GM23248 (cell line): ENCODE measurements around the gene GAS7. TPM values are rescaled to one million over a fixed set of nuclear protein-coding genes. Genes with fewer than 3 reads are reported as not detected.

Experiments
- DNase-seq: peaks from one replicate; pipeline ENCODE4 v3.0.0-alpha.2; 2015
- H2AFZ ChIP-seq: fragments of 200-600 bp; sonication (generic); 2 replicates; pipeline ENCODE4 v1.6.1; 2016; ENCODE audit warnings: antibody characterized with exemption
- H3F3A ChIP-seq: fragments of 200-600 bp; sonication (generic); 2 replicates; pipeline ENCODE4 v1.6.1; 2016; ENCODE audit warnings: mild to moderate bottlenecking, antibody characterized with exemption, mixed run types; ENCODE audit not compliant: insufficient read depth
- H3K27ac ChIP-seq: fragments of 200-600 bp; sonication (generic); 2 replicates; pipeline ENCODE4 v1.5.1; 2016; ENCODE audit warnings: mild to moderate bottlenecking
- H3K27me3 ChIP-seq: fragments of 200-600 bp; sonication (generic); replicated peaks from 2 replicates; pipeline ENCODE4 v1.6.1; 2016; ENCODE audit warnings: mild to moderate bottlenecking; ENCODE audit not compliant: insufficient read depth
- H3K36me3 ChIP-seq: fragments of 200-600 bp; sonication (generic); 2 replicates; pipeline ENCODE4 v1.6.1; 2016; ENCODE audit warnings: low read depth, mild to moderate bottlenecking
- H3K4me1 ChIP-seq: fragments of 200-600 bp; sonication (generic); 2 replicates; pipeline ENCODE4 v1.6.1; 2016; ENCODE audit warnings: mild to moderate bottlenecking; ENCODE audit not compliant: insufficient read depth
- H3K4me2 ChIP-seq: fragments of 200-600 bp; sonication (generic); one replicate; pipeline ENCODE4 v1.6.1; 2016; ENCODE audit warnings: mild to moderate bottlenecking; ENCODE audit not compliant: unreplicated experiment
- H3K4me3 ChIP-seq: fragments of 200-600 bp; sonication (generic); 2 replicates; pipeline ENCODE4 v1.5.1; 2016; ENCODE audit warnings: mild to moderate bottlenecking
- H3K79me2 ChIP-seq: fragments of 200-600 bp; sonication (generic); 2 replicates; pipeline ENCODE4 v1.6.1; 2016; ENCODE audit warnings: mild to moderate bottlenecking; ENCODE audit not compliant: insufficient read depth
- H3K9ac ChIP-seq: fragments of 200-600 bp; sonication (generic); 2 replicates; pipeline ENCODE4 v1.6.1; 2016; ENCODE audit warnings: mild to moderate bottlenecking
- H3K9me2 ChIP-seq: fragments of 200-600 bp; sonication (generic); 2 replicates; pipeline ENCODE4 v1.6.1; 2016; ENCODE audit warnings: mixed run types, mild to moderate bottlenecking, moderate library complexity; ENCODE audit not compliant: insufficient read depth
- H3K9me3 ChIP-seq: fragments of 200-600 bp; sonication (generic); one replicate; pipeline ENCODE4 v1.6.1; 2017; ENCODE audit warnings: low read depth
- H4K20me1 ChIP-seq: fragments of 200-600 bp; sonication (generic); 2 replicates; pipeline ENCODE4 v1.6.0; 2016; ENCODE audit not compliant: insufficient read depth
- EZH2 ChIP-seq: fragments of 200-600 bp; sonication (generic); IDR thresholded peaks from 2 replicates; pipeline ENCODE4 v1.6.1; 2018; ENCODE audit warnings: antibody characterized with exemption, mild to moderate bottlenecking; ENCODE audit not compliant: insufficient read depth, poor library complexity, severe bottlenecking
- EZH2phosphoT487 ChIP-seq: fragments of 200-600 bp; sonication (generic); IDR thresholded peaks from 2 replicates; pipeline ENCODE4 v1.6.1; 2018; ENCODE audit warnings: antibody characterized with exemption, moderate library complexity, mild to moderate bottlenecking, low read depth; ENCODE audit not compliant: insufficient read depth
- WGBS, 2 experiments: methylation state at CpG; one replicate each; pipeline ENCODE4 v1.1.6; 2015 to 2017; ENCODE audit warnings: low lambda C conversion rate in 2 of 2, low coverage in 1 of 2; ENCODE audit errors: missing lambda C conversion rate in 2 of 2; 5-methylcytosine and 5-hydroxymethylcytosine counted together
- in situ Hi-C: fragments of 300-500 bp; cut with MboI; formaldehyde crosslinking; loops from 2 replicates; pipeline ENCODE4 v1.15.0; 2020
- polyA plus RNA-seq: library from polyadenylated mRNA; unstranded; fragments of >200 nt; fragmentation: Nextera tagmentation; extraction: Ambion mirVana; gene quantifications from 2 replicates; pipeline ENCODE4 v1.2.1, GENCODE V29; 2016
- total RNA-seq: library from RNA; depleted of rRNA; stranded (reverse); fragments of >200 nt; shearing (Covaris generic); gene quantifications from 2 replicates; pipeline ENCODE4 v1.2.3, GENCODE V29; 2014

GAS7 gene
- total and polyA plus RNA-seq, 2 experiments from 2014 or later: 6.7 to 13.4 TPM

- Histone ChIP-seq H3K4me3 (no peak overlapping the region), H3K9ac (no peak overlapping the region), H4K20me1 (no peaks in the 10 kb centered on the region), H3K36me3 (no peaks in the 10 kb centered on the region), H3K4me1 (no peaks in the 10 kb centered on the region), H3K4me2 (no peak overlapping the region), H3K27ac (no peak overlapping the region), H3F3A (no peaks in the 10 kb centered on the region), H3K27me3 (no peaks in the 10 kb centered on the region), H3K79me2 (no peaks in the 10 kb centered on the region), H3K9me3 (no peaks in the 10 kb centered on the region), H3K9me2 (no peaks in the 10 kb centered on the region), H2AFZ (no peak overlapping the region)
- 39 to 41% methylated on average over 14 to 15 of the region's 15 CpGs for WGBS, 2 experiments
- DNase-seq: no peak
- in situ Hi-C loops: no loop called here
- TF ChIP-seq EZH2: no peak
- no peak for TF ChIP-seq EZH2phosphoT487
Observed at GRCh38 chr17:10216213-10216938, 18.0 kb upstream of the GAS7 start.

DNA sequence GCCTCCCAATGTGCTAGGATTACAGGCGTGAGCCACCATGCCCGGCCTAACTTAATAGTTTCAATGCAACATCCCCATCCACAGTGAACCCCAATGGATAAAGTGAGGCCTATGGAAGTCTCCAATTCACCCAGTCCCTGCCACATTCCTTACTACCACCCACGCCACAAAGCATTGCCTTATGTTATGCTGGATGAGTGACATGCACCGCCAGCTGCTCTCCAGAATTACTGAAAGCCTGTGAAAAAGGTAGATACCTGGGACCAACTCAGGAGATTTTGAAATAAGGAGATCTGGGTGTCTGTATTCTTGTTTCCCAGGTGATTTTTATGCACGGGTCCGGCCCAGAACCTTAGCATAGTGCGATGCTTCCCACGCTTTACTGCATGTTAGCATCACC is 16.9 kb upstream of the GAS7 start:
- Histone ChIP-seq H3K27me3 (no peaks in the 10 kb centered on the region), H3K4me2 (no peak overlapping the region), H3K27ac (no peak overlapping the region), H3K4me3 (no peak overlapping the region), H3F3A (no peaks in the 10 kb centered on the region), H3K4me1 (no peaks in the 10 kb centered on the region), H3K79me2 (no peaks in the 10 kb centered on the region), H3K36me3 (no peaks in the 10 kb centered on the region), H4K20me1 (no peaks in the 10 kb centered on the region), H3K9ac (no peak overlapping the region), H2AFZ (no peak overlapping the region), H3K9me3 (no peaks in the 10 kb centered on the region), H3K9me2 (no peaks in the 10 kb centered on the region)
- in situ Hi-C loops: no loop called here
- DNase-seq: no peak
- TF ChIP-seq EZH2phosphoT487: no peak
- WGBS, 2 experiments: 77% methylated on average over 8 of the region's 8 CpGs

- no peak for TF ChIP-seq EZH2phosphoT487
- no peak for TF ChIP-seq EZH2
- H3K4me2 ChIP-seq: no peak overlapping the region
- in situ Hi-C loops: no loop called here
Observed at GRCh38 chr17:10211666-10212065, 13.3 kb upstream of the GAS7 start.

GRCh38 chr17:10210151-10210574 is 11.8 kb upstream of the GAS7 start:
- no peaks in the 10 kb centered on the region for H3K79me2 ChIP-seq
- H3K36me3 ChIP-seq: no peaks in the 10 kb centered on the region
- H3K27ac ChIP-seq: no peak overlapping the region
- no peak overlapping the region for H2AFZ ChIP-seq
- H3K4me3 ChIP-seq: no peak overlapping the region
- no peaks in the 10 kb centered on the region for H3K4me1 ChIP-seq
- 85 to 93% methylated on average over 6 of the region's 6 CpGs for WGBS, 2 experiments
- TF ChIP-seq EZH2: no peak
- no peak for TF ChIP-seq EZH2phosphoT487
- H3F3A ChIP-seq: no peaks in the 10 kb centered on the region
- no peaks in the 10 kb centered on the region for H3K27me3 ChIP-seq
- H3K4me2 ChIP-seq: no peak overlapping the region
- H3K9ac ChIP-seq: no peak overlapping the region
- no peak for DNase-seq
- no peaks in the 10 kb centered on the region for H3K9me3 ChIP-seq
- no peaks in the 10 kb centered on the region for H3K9me2 ChIP-seq
- in situ Hi-C loops: no loop called here
- no peaks in the 10 kb centered on the region for H4K20me1 ChIP-seq

More at GRCh38 chr17:10211666-10212065, 13.3 kb upstream of the GAS7 start:
- H2AFZ ChIP-seq: no peak overlapping the region
- WGBS, 2 experiments: 89 to 90% methylated on average over 8 of the region's 8 CpGs
- H3K36me3 ChIP-seq: no peaks in the 10 kb centered on the region
- no peaks in the 10 kb centered on the region for H3K4me1 ChIP-seq
- no peak overlapping the region for H3K9ac ChIP-seq
- no peaks in the 10 kb centered on the region for H3F3A ChIP-seq
- H3K27ac ChIP-seq: no peak overlapping the region
- no peaks in the 10 kb centered on the region for H4K20me1 ChIP-seq
- no peaks in the 10 kb centered on the region for H3K27me3 ChIP-seq
- no peaks in the 10 kb centered on the region for H3K79me2 ChIP-seq
- H3K9me3 ChIP-seq: no peaks in the 10 kb centered on the region
- no peaks in the 10 kb centered on the region for H3K9me2 ChIP-seq
- no peak for DNase-seq
- no peak overlapping the region for H3K4me3 ChIP-seq
